Measurements from ENCODE around the gene OTOR.

OTOR gene, protein sequence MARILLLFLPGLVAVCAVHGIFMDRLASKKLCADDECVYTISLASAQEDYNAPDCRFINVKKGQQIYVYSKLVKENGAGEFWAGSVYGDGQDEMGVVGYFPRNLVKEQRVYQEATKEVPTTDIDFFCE

DNA sequence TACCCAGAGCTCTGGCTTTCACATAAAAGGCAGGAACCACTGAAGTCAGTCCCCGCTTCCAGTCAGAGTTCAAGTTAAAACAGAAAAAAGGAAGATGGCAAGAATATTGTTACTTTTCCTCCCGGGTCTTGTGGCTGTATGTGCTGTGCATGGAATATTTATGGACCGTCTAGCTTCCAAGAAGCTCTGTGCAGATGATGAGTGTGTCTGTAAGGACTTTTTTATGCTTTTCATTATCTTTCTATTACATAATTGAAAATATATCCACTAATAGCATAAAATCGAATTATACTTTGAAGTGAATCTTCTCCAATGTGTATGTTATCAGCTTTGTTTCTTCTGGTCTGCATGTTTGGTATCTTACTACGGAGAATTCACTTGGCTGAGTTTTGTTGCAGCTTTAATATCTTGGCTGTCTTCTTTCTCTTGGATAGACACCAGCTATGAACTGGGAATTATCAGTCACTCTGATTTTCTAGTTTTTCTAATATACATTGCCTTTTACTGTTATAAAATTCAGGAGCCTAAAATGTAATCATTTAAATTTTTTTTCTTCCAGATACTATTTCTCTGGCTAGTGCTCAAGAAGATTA lies at the start of gene OTOR:
TSS of gene OTOR (plus strand) at position 51 of the 593 bp plus-strand sequence. CDS start at position 95, 44 bp downstream.
- DNase-seq: no peak
- no peak for ATAC-seq

DNA sequence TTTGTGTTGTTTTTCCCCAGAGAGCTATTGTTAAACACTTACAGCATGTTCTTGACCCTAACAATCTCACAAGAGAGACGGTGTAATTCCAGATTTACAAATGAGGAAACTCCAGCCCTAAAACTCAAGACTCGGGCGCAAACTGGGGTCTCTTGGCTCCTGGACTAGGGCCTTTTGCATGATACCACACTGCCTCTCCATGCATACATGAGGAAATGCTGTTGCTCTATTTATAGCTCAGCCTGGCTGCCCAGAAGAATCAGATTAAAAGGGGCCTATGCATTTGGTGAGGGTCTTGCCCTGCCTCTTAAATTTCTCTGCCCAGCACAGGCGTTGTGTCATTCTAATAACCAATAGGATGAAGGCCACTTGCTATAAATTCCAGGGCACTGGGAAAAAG lies 48.9 kb upstream of the OTOR start:
- ATAC-seq (no peak), DNase-seq (no peak)

DNA sequence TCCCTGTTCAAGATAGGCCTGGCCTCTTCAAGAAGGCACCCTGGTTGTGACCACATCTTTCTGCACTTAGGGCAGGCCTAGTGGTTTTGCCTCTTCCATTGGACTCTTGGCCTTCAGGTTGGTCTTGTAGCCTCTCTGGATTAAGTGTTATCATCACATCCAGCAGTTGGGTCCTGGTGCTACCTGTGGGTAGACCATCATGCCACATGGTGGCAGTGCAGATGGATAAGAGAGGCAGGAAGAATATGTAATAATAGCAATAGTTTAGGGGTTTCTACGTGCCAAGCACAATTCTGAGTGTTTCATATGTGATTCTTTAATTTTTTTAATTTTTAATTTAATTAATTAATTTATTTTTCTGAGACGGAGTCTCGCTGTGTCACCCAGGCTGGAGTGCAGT lies 46.9 kb upstream of the OTOR start:
- peak; percentile 61 for ATAC-seq

DNA sequence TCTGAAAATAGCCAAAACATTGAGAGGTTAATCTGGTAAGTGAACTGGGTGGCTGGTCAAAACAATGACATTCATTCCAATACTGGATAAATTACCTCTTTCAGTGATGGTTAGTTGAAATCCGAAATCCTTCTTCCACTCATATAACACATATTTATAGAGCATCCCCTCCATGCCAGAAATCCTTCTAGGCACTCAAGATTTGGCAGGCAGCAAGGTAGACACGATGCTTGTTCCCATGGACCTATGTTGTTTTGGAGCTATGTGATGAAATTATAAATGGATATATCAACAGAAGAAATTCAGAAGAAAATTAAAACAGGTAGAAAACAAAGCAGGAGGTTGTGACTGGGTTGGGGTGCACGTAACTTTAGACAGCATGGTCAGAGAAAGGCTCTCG lies 44.6 kb upstream of the OTOR start:
- ATAC-seq: no peak
- no peak for DNase-seq

More for the DNA sequence above, 46.9 kb upstream of the OTOR start:
- DNase-seq: peak; percentile 9

DNA sequence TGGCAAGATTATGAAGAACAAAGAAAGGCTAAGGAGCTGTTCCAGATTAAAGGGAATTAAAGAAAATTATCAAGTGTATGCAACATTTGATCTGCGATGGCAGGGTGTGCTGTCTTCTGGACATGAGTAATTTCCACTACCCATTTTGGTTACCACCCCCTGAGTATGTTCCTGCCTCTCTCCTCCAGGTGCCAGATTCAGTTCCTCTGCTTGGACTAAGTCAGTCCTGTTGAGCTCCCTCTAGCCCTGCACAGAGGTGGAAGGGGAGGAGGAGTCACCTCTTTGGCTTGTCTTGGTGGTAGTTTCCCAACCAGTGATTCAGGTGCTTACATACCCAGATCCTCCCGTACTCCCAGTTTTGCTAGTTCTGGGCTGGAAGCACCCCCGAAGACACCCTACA lies 40.5 kb upstream of the OTOR start:
- no peak for ATAC-seq

DNA sequence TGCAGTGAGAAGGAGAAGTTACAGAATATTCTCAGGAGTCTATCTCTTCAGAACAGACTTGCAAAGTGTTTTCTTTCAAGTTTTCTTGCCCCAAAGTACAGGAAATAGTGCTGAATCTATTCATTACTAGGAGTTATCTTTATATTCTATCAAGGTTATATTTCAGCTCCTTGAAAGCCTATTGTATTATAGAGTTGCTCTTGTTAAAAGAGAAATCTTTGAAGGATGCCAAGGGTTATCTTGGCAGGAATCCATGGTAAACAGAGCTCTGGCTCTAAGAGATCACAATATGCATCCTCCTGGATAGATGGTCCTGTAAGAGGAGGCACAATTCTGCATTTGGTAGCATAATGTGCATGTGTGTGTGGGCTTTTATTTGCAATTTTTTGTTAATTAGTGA lies 39.6 kb upstream of the OTOR start:
- ATAC-seq (no peak), DNase-seq (no peak)

More for the DNA sequence above, 40.5 kb upstream of the OTOR start:
- no peak for DNase-seq

DNA sequence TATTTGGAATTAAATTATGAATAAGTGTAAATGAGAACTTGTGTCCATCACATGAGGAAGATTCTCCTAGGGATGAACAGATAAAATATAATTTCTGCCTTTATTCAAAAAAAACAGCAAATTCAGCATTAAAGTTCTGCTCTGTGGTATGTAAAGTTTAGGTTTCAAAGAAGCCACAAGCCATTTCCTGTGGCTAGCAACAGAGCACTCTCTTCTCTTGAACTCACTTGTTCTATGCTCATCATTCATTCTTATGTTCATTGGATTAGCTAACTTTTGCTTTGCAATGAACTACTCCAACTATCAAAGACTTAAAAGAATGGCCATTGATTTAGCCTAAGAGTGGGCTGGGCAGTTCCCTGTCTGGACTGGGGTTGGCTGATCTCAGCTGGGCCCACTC lies 39.1 kb upstream of the OTOR start:
- DNase-seq (no peak), ATAC-seq (peak; percentile 68)

DNA sequence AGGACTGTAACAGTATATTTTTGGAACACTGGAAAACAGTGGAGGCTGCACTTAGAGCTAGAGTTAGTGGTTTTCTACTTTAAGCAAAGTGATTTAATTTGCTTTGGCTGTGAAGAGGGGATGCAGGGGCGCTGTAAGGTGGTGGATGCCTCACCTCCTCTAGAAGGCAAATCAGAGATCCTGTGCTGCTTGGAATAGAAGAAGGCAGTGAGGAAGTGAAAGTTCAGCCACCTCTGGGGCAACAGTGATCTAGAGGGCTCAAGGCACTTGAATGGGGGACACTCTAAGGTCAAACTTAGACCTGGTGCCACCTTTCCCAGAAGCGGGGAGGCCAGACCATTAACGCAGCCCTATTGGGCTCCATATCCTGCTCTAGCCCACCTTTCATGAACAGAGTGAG lies 37.4 kb upstream of the OTOR start:
- ATAC-seq (no peak), DNase-seq (no peak)

DNA sequence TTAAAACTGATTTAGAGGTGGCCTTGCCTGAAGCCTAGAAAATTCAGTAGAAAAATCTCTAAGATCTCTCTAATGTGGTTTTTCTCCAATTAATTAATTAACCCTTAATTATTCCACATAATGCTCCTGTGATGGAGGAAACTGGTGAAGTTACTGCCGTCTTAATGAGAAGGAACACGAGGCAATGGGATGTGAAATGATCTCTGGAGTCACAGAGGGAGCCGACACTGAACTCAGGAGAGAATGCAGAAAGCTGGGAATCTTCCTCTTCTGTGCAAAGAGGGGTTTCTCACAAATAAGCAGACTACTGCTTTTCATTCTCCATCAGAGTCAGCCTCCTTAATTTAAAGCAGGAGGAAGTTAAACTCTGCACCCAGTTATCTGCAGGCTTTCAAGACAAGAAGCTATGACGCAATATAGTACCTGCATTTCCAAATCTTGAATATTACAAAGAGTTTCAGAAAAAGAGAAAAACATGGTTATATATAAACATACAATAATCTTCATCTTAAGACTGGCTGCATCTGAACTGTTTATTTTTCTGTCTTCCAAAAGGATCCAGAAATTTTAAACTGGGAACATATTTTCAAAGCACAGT lies 36.4 kb upstream of the OTOR start:
- no peak for DNase-seq
- ATAC-seq: no peak

DNA sequence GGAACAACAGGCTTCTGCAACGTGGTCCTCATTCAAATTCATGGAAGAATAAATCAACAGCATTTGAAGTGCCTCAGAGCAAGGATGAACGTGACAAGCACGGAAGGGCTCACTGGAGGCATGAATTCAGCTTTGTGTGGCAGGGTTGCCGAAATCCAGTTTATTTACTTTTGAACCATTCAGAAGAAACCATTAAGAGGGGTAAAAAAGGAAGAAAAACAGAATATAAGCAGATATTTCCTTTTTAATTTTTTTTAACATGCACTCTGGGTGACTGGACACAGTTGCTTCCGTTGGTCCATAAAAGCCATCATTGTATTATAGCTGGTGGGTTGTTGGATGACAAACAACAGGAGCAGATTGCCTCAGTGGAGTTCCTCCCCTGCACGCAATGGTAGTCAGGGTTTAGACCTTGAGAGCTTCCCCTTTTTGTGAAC lies 35.6 kb upstream of the OTOR start:
- DNase-seq (no peak), ATAC-seq (no peak)

DNA sequence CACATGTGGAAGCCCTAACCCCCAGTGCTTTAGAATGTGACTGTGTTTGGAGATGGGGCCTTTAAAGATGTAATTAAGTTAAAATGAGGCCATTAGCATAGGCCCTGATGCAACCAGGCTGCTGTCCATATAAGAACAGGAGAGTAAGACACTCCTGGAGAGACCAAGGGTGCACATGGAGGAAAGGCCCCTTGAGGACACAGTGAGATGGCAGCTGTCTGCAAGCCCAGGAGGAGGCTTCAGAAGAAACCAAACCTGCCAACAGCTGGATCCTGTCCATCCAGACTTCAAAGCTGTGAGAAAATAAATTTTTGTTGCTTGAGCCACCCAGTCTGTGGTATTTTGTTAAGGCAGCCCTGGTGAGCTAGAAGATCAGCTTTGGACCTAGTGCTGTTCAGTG lies 35.1 kb upstream of the OTOR start:
- ATAC-seq (no peak), DNase-seq (no peak)

DNA sequence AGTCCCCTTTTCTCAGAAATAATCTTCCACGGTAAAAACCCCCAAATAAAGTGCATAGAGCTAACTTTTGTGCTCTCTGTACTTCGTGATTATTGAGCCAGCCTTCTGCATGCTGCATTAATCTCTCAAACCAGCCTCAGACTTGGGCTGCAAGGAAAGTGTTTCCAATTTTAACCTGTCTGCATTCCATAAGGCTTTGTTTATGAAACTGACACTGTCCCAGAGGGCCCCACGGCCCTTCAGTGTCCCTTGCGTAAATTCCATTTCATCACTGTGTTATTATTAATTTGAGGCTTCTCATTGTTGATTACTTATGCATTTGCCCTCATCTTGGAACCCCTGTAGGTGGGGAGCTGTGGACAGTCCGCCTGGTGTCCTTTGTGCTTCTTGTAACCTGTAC lies 33.9 kb upstream of the OTOR start:
- no peak for DNase-seq
- no peak for ATAC-seq

DNA sequence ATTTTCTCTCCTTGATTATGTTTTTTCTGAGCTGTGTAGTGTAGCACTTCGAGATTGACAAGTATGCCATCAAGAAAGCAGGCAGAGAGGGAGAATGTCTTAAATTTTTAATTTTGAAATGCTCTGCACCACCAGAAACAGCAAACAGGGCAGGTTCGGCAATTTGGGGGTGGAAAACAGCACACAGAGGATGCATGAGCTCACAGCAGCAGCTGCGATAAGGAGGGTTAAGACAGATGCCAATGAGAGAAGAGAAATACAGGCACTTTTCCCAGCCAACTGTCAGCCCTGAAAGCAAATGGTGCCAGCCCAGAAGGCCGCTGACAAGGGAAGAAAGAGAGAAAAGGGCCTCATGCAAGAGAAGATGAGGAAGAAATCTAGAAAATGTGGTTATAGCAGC lies 33.4 kb upstream of the OTOR start:
- no peak for DNase-seq

DNA sequence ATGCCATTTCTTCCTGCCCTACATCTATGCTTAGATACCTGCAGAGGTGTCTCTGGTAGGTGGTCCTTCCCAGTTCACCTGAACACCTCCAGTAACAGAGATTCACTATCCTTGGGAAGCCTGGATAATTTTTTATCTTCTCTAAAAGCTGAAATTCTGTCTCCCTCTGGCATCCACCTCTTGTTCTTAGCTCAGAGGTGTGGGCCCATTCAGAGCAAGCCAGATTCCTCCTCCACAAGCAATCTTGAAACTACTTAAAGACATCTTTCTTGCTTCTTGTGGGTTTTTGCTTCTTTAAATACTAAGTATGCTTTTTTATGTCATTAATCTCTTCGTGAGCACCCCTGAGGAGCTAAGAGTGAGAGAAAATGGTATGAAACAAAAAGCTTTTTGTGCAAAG lies 28.7 kb upstream of the OTOR start:
- ATAC-seq (no peak), DNase-seq (no peak)

More for the DNA sequence above, 33.4 kb upstream of the OTOR start:
- no peak for ATAC-seq

DNA sequence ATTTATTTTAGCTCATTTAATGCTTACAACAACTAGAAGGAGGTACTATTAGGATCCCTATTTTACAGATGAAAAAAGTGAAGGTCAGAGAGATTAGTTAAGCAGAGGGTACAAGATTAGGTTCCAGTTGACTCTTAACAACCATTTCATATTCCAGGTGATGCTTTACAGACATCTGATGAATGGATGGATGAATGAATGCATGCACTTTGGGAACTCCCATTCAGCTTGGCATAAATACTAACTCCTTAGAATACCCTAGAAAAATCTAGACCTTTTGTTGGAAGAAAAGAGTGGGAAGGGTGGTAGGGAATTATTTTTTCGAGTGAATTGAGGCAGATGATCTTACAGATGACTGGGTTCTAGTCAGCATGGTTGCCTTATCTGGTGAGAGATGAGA lies 19.1 kb upstream of the OTOR start:
- ATAC-seq (no peak), DNase-seq (no peak)

DNA sequence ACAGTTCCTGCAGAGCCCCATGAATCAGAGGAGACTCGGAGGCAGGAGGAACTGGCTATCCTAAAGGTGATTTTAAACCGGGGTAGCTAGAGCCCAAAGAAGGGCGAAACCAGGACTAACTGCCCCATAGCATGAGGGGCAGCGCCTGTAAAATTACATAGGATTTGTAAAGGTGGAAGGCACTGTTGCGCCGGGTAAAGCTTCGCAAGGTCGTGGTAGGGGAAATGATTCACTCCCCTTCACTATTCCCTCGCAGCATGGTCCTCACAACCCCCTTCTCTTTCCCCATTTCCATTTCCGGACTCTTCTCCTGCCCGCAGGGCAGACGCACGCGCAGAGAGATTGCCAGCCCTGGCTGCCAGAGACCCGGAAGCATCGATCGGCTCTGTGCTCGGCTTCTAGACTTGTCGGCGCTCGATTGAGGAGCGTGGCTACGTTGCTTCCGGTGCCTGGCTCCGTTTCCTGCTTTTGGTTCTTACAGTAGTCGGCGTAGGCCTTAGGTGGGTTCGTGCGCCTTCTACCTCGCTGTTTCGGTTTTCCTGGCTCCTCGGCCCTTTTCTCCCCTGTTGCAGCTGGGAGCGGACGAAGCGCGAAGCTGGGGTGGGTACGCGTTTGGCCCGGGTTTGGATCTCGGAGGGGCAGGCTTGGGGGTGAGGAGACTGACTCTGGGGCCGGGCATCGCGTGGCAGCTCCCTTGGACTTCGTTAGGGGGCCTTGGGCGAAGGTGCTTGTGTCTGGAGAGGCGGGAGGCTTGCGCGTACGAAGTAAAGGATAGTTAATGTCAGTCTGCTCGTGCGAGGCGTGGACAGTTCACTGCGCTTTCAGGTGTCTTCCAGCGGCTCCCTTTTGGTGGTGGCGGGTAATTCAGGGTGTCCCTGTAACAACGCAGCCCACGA lies 18.3 kb upstream of the OTOR start, which contains the start of gene SNRPB2:
TSS of gene SNRPB2 (plus strand) at position 462 of the 896 bp plus-strand sequence. CDS start 1,677 bp downstream, outside the sequence.
- peak; percentile 96 for ATAC-seq
- peak; percentile 88 for DNase-seq

DNA sequence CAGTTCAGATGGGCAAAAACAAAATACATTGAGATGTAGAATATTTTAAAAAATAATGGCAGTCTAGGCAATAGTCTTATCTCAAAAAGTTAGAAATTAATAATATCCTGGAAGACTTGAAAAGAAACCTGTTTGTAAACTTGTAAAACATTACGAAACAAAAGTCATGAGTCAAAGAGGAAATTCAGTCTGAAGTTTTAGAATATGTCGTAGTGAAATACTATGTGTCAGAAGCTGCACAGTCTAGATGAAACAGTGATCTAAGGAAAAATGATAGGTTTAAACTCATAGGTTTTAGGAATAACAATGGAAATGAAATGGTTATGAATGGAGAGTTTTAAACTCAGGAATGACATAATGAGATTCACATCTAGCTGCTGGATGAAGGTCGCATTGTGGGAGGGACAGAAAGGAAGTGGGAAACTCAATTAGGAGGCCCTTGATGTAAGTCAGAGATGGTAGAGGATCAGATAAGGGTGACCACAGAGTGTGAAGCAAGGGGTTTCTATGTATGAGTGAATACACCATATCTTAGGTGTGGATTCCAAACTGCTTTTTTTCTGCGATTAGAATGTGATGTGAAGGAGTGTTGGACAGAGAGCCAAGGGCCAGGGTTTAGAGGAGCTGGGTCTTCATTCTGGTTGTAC lies 15.5 kb upstream of the OTOR start:
- peak; percentile 56 for ATAC-seq
- DNase-seq: no peak

DNA sequence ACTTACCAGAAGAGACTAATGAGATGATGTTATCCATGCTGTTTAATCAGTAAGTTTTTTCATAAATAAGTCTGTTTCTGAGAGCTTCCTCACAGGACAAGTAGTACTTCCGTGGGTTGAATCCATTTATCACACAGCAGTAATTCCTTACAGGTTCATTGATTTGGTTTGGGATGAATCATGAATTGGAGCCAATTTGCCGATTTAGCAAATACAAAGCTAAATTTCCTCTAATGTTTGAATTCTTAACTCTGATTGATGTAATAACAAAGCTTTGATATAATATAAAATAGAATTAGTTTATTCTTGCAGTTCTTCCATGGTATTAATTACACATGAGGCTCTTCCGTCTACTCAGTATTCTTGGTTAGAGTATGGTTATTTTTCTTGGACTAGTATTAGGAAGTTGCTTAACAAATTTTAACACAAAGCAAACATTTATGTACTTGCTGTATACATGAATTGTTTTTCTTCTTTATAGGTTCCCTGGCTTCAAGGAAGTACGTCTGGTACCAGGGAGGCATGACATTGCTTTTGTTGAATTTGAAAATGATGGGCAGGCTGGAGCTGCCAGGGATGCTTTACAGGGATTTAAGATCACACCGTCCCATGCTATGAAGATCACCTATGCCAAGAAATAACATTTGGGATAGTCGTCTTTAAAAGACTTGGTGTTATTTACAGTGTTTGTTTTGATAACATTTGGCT lies 7.6 kb upstream of the OTOR start:
- ATAC-seq (no peak), DNase-seq (no peak)

DNA sequence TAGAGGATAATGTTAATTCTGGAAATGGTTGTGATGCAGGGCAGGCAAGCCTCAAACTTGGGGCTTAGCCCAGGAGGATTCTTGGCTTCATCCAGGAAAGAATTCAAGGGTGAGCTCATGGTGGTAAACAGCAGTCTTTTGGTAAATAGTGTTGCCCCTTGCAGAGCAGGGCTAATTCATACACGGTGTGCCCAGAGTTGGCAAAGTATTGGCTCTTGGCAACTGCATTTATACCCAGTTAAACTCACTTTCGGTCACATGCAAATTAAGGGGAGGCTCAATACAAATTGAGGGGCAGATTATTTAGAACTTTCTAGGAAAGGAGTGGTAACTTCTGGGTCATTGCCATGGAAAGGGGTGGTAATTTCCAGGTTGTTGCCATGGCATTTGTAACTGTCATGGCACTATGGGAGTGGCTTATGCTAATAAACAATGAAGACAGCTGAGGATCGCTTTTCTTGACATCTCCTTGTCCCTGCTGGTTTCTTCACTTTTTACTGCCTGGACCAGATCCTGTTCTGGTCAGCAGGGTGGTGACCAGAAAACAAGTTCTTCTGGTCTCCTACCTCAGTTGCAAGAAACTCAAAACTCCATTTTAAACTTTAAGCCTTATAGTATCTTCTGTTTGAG lies 3.9 kb upstream of the OTOR start:
- DNase-seq (no peak), ATAC-seq (no peak)

DNA sequence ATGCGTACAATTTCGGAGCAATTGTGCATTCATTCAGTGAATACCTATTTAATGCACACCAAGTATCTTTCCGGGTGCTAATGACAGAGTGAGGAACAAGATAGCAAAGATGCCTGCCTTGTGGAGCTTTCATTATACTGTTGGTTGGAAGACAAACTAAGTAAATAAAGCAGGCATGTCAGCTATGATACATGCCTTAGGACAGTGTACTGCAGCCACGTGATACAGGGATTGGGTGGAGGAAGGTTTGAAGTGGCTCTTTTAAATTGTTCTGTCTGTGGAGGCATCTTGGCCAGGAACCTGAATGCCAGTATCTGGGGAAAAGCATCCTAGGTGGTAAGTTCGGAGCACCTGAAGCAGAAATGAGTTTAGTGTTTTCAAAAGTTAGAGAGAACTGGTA lies 3.0 kb upstream of the OTOR start:
- ATAC-seq (no peak), DNase-seq (no peak)

DNA sequence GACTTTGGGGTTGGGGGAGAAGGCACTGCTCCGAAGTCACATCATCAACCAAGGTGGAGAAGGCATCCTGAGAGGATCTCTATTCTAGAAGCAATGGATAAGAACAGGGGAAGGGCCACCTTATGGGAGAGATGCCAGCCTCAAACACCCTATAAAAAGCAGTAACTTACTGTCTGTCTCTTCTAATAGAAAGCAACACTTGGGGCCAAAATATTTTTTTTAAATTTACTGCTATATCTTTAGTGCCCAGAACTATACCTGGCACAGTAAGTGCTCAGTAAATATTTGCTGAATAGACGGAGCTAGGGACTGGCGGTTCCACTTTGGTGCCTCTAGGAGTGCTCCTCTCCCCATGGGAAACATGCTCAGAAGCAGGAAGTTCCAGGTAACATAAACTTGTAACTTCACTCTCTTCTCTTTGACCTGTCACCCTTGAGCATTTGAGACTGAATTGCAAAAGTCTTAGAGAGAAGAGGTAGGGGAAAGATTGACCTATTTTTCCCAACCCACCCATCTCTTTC lies 807 bp upstream of the OTOR start:
- DNase-seq (no peak), ATAC-seq (no peak)

Measured in stimulated activated naive CD8-positive, alpha-beta T cell treated with anti-CD3 and anti-CD28 coated beads, Interleukin-15, Interleukin-2, amounts not matched to agents 100 U/mL and 50 U/mL, for 24 hours (primary cell).